OCI-LY3 (cell line): Measurements from ENCODE around the gene RPEL1.
"Not testable (repeated sequence)": the region's sequence is repeated elsewhere in the genome, so short reads cannot be mapped to it uniquely, and the experiment has no call there.

ENCODE experiments used
- H2AFZ ChIP-seq: fragments of 200-600, 300-600 bp; shearing (Covaris generic); 2 replicates; pipeline ENCODE4 v1.6.0; 2014; ENCODE audit warnings: antibody characterized with exemption, low read depth, low read length
- H3K27ac ChIP-seq: fragments of 200-600, 300-600 bp; sonication (generic); 2 replicates; pipeline ENCODE4 v1.5.1; 2014; ENCODE audit warnings: mild to moderate bottlenecking, low read length, moderate library complexity, mixed read lengths
- H3K27me3 ChIP-seq: fragments of 200-600, 300-600 bp; sonication (generic); 2 replicates; pipeline ENCODE4 v1.6.1; 2014; ENCODE audit warnings: low read depth, low read length, mixed read lengths
- H3K36me3 ChIP-seq: fragments of 200-600, 300-600 bp; sonication (generic); replicated peaks from 2 replicates; pipeline ENCODE3; 2014; ENCODE audit warnings: low read depth, low read length, mixed read lengths
- H3K4me1 ChIP-seq: fragments of 300-600, 200-600 bp; sonication (generic); 2 replicates; pipeline ENCODE4 v1.6.1; 2014; ENCODE audit warnings: low read length, mixed read lengths
- H3K4me2 ChIP-seq: fragments of 200-600, 300-600 bp; sonication (generic); 2 replicates; pipeline ENCODE4 v1.6.1; 2014; ENCODE audit warnings: low read length, mixed read lengths
- H3K4me3 ChIP-seq: fragments of 300-600, 200-600 bp; sonication (generic); 2 replicates; pipeline ENCODE4 v1.5.1; 2014; ENCODE audit warnings: antibody characterized with exemption, mild to moderate bottlenecking, low read length, moderate library complexity
- H3K79me2 ChIP-seq: fragments of 300-600, 200-600 bp; shearing (Covaris generic); 2 replicates; pipeline ENCODE4 v1.6.1; 2014; ENCODE audit warnings: mild to moderate bottlenecking, low read length, mixed read lengths
- H3K9ac ChIP-seq: fragments of 300-600, 200-600 bp; shearing (Covaris generic); 2 replicates; pipeline ENCODE4 v1.6.0; 2014; ENCODE audit warnings: mild to moderate bottlenecking, low read length, moderate library complexity
- H3K9me3 ChIP-seq: fragments of 200-600, 300-600 bp; shearing (Covaris generic); 2 replicates; pipeline ENCODE4 v1.6.1; 2014; ENCODE audit warnings: low read length, mixed read lengths; ENCODE audit not compliant: insufficient read depth
- H4K20me1 ChIP-seq: fragments of 200-600, 300-600 bp; sonication (generic); 2 replicates; pipeline ENCODE4 v1.6.1; 2016; ENCODE audit warnings: low read length, mixed read lengths; ENCODE audit not compliant: insufficient read depth
- EZH2phosphoT487 ChIP-seq: fragments of 200-600 bp; shearing (Covaris generic); IDR thresholded peaks from 2 replicates; pipeline ENCODE4 v1.6.1; 2018; ENCODE audit warnings: antibody characterized with exemption, mixed run types, low read depth
- TF ChIP-seq, protein P1 (sequence below): fragments of 200-600, 300-600 bp; sonication (generic); IDR thresholded peaks from 2 replicates; pipeline ENCODE4 v1.5.1; 2014; ENCODE audit warnings: antibody characterized with exemption, low read length, low read depth

The RPEL1 gene

DNA sequence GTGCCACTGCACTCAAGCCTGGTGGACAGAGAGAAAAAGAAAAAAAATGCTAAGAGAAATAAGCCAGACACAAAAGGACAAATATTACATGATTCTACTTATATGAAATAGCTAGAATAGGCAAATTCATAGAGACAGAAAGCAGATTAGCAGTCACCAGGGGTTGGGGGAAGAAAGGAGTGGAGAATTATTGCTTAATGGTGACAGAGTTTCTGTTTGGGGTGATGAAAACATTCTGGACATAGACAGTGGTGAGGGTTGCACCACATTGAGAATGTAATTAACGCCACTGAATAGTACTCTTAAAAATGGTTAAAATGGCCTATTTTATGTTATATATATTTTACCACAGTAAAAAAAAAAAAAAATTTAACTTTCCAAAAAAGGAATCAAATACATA lies 46.2 kb upstream of the RPEL1 start:
- no peaks in the 10 kb centered on the region for H4K20me1 ChIP-seq
- no peaks in the 10 kb centered on the region for H3K79me2 ChIP-seq
- TF ChIP-seq, protein P1, sequence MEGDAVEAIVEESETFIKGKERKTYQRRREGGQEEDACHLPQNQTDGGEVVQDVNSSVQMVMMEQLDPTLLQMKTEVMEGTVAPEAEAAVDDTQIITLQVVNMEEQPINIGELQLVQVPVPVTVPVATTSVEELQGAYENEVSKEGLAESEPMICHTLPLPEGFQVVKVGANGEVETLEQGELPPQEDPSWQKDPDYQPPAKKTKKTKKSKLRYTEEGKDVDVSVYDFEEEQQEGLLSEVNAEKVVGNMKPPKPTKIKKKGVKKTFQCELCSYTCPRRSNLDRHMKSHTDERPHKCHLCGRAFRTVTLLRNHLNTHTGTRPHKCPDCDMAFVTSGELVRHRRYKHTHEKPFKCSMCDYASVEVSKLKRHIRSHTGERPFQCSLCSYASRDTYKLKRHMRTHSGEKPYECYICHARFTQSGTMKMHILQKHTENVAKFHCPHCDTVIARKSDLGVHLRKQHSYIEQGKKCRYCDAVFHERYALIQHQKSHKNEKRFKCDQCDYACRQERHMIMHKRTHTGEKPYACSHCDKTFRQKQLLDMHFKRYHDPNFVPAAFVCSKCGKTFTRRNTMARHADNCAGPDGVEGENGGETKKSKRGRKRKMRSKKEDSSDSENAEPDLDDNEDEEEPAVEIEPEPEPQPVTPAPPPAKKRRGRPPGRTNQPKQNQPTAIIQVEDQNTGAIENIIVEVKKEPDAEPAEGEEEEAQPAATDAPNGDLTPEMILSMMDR = no peak
- no peak for TF ChIP-seq EZH2phosphoT487
- no peak overlapping the region for H3K9ac ChIP-seq
- H2AFZ ChIP-seq = no peak overlapping the region
- H3K27ac ChIP-seq = no peak overlapping the region
- H3K4me1 ChIP-seq = peaks cover under 1% of the 10 kb centered on the region; the same call in 1 of the 2 replicates
- no peak overlapping the region for H3K4me3 ChIP-seq
- no peaks in the 10 kb centered on the region for H3K9me3 ChIP-seq
- H3K27me3 ChIP-seq = peaks cover 10% of the 10 kb centered on the region
- no peak overlapping the region for H3K4me2 ChIP-seq
- no peaks in the 10 kb centered on the region for H3K36me3 ChIP-seq

DNA sequence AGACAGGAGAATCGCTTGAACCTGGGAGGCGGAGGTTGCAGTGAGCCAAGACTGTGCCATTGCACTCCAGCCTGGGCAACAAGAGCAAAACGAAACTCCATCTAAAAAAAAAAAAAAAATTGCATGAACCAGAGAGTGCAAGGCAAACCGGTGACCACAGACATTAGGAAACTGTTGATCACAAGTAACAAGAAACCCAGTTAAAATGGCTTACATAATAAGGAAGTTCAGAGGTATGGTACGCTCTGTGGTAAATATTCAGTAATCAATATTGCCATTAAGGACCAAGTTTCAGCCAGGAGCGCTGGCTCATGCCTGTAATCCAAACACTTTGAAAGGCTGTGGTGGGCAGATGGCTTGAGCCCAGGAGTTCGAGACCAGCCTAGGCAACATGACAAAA lies 43.4 kb upstream of the RPEL1 start:
- peaks cover 3% of the 10 kb centered on the region for H3K27me3 ChIP-seq
- no peaks in the 10 kb centered on the region for H4K20me1 ChIP-seq
- H3K4me1 ChIP-seq = no peaks in the 10 kb centered on the region
- H2AFZ ChIP-seq = no peak overlapping the region
- no peaks in the 10 kb centered on the region for H3K36me3 ChIP-seq
- no peaks in the 10 kb centered on the region for H3K79me2 ChIP-seq
- TF ChIP-seq, protein P1 = no peak
- no peak for TF ChIP-seq EZH2phosphoT487
- no peaks in the 10 kb centered on the region for H3K9me3 ChIP-seq
- no peak overlapping the region for H3K4me3 ChIP-seq
- no peak overlapping the region for H3K9ac ChIP-seq
- H3K4me2 ChIP-seq = no peak overlapping the region
- H3K27ac ChIP-seq = no peak overlapping the region

DNA sequence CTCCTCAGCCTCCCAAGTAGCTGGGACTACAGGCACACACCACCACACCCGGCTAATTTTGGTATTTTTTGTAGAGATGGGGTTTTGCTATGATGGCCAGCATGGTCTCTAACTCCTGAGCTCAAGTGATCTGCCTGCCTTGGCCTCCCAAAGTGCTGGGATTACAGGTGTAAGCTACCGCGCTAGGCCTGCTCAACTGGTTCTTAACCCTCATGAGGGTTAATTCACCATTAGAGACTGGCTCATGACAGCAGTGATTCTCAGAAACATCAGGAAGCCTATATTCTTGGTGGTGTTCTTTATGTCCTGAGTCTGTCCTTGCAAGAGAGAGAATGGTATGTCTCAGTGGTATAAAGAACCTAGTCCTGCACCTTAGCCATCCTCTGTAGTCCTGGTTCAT lies 42.2 kb upstream of the RPEL1 start:
- no peaks in the 10 kb centered on the region for H3K36me3 ChIP-seq
- no peak overlapping the region for H3K4me3 ChIP-seq
- H3K27me3 ChIP-seq = no peaks in the 10 kb centered on the region
- H3K9me3 ChIP-seq = no peaks in the 10 kb centered on the region
- H3K4me1 ChIP-seq = no peaks in the 10 kb centered on the region
- H3K27ac ChIP-seq = no peak overlapping the region
- H2AFZ ChIP-seq = no peak overlapping the region
- TF ChIP-seq, protein P1 = no peak
- TF ChIP-seq EZH2phosphoT487 = no peak
- no peaks in the 10 kb centered on the region for H4K20me1 ChIP-seq
- no peaks in the 10 kb centered on the region for H3K79me2 ChIP-seq
- H3K9ac ChIP-seq = no peak overlapping the region
- H3K4me2 ChIP-seq = no peak overlapping the region

DNA sequence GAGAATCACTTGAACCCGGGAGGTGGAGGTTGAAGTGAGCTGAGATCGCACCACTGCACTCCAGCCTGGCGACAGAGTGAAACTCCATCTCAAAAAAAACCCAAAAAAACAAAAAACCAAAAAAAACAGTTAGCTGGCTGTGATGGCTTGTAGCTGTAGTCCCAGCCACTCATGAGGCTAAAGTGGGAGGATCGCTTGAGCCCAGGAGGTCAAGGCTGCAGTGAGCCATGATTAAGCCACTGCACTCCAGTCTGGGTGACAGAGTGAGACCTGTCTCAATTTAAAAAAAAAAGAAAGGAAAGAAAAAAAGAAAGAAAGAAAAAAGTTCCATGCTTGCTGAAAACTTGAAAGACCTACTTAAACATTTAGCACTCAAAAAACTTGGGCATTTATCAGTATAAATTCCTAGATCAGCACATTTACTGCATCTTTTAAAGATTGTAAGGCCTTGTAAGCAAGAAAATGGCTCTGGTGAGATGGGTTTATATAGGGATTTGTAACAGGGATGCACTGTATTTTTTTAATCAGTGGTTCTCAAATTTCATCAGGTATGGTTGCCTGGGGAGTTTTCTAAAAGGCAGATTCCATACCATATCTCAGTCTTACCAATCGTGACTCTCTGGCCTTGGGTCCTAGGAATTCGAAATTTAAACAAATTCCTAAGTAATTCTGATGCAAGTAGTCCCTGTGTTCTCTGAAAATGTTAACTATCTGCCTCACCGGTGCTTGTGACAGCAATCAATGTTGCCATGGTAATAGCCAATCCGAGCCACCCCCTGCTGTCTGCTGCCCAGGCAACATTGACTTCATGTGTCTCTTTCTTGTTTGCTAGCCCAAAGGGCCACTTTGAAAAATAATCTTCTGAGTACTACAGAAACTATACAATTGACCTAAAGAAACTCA lies 41.1 kb upstream of the RPEL1 start:
- Histone ChIP-seq H3K4me3 (no peak overlapping the region), H3K36me3 (no peaks in the 10 kb centered on the region), H3K9ac (no peak overlapping the region), H3K9me3 (no peaks in the 10 kb centered on the region), H3K4me1 (no peaks in the 10 kb centered on the region), H4K20me1 (no peaks in the 10 kb centered on the region), H3K27me3 (no peaks in the 10 kb centered on the region), H3K79me2 (no peaks in the 10 kb centered on the region), H3K27ac (no peak overlapping the region), H3K4me2 (no peak overlapping the region), H2AFZ (no peak overlapping the region)
- TF ChIP-seq EZH2phosphoT487 = no peak
- TF ChIP-seq, protein P1 = no peak

DNA sequence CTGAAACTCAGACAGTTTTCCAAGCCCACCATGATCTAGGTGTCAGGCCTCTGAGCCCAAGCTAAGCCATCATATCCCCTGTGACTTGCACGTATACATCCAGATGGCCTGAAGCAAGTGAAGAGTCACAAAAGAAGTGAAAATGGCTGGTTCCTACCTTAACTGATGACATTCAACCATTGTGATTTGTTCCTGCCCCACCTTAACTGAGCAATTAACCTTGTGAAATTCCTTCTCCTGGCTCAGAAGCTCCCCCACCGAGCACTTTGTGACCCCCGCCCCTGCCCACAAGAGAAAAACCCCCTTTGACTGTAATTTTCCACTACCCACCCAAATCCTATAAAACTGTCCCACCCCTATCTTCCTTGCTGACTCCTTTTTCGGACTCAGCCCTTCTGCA lies 40.3 kb upstream of the RPEL1 start:
- not testable (repeated sequence) for H3K27ac ChIP-seq, H3K79me2 ChIP-seq, H3K4me3 ChIP-seq, H3K27me3 ChIP-seq, H3K4me1 ChIP-seq, H3K9me3 ChIP-seq, H2AFZ ChIP-seq, H4K20me1 ChIP-seq, H3K4me2 ChIP-seq, H3K9ac ChIP-seq, H3K36me3 ChIP-seq

DNA sequence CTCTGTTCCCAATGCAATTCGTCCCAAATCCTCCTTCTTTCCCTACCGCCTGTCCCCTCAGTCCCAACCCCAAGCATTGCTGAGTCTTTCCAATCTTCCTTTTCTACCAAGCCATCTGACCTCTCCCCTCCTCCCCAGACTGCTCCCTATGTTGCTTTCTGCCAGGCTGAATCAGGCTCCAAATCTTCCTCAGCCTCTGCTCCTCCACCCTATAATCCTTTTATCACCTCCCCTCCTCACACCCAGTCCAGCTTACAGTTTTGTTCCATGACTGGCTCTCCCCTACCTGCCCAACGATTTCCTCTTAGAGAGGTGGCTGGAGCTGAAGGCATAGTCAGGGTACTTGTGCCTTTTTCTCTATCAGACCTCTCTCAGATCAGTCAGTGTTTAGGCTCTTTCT lies 39.0 kb upstream of the RPEL1 start:
- not testable (repeated sequence) for H3K9me3 ChIP-seq, H3K4me2 ChIP-seq, H3K9ac ChIP-seq, H3K36me3 ChIP-seq, H3K27me3 ChIP-seq, H3K4me1 ChIP-seq, H3K4me3 ChIP-seq, H4K20me1 ChIP-seq, H2AFZ ChIP-seq, H3K79me2 ChIP-seq, H3K27ac ChIP-seq
